AG08396 (cell line): ENCODE measurements around the gene RNF187.
"Not testable (repeated sequence)": the region's sequence is repeated elsewhere in the genome, so short reads cannot be mapped to it uniquely, and the experiment has no call there.

ENCODE experiments used
- DNase-seq: peaks from one replicate; pipeline ENCODE4 v3.0.0; 2012; ENCODE audit warnings: low spot score, mixed read lengths

RNF187 gene

DNA sequence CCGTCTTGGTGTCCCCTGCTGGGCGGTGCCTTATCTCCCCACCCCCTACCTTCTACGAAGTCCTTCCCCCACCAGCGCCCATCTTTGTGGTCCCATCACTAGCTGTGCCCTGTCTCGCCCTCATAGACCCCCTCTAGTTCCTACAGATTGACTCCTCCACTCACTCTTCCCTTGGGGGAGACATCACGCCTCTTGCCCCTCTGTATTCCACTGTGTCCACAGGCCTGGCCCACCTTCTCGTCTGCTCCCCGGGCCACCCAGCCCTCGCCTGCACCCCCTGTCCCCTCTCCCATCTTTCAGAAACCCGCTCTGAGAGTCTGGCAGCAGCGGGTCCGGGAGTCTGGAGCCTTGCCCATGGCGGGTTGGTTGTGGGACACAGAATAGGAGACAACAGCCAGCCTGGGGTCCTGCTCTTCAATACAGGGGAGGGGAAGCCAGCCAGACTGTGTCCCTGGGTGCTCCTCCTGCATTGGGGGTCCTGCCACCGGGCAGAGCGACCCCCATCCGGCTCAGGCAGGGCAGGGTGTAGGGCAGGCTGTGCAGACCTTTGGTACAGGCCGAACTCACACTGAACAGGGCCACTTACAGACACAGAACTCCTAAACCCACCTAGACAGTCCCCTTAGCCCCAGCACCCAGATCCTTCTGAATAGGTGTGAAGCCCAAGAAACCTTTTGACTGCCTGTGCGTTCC lies 1.1 kb downstream of the RNF187 start:
- no peak for DNase-seq

DNA sequence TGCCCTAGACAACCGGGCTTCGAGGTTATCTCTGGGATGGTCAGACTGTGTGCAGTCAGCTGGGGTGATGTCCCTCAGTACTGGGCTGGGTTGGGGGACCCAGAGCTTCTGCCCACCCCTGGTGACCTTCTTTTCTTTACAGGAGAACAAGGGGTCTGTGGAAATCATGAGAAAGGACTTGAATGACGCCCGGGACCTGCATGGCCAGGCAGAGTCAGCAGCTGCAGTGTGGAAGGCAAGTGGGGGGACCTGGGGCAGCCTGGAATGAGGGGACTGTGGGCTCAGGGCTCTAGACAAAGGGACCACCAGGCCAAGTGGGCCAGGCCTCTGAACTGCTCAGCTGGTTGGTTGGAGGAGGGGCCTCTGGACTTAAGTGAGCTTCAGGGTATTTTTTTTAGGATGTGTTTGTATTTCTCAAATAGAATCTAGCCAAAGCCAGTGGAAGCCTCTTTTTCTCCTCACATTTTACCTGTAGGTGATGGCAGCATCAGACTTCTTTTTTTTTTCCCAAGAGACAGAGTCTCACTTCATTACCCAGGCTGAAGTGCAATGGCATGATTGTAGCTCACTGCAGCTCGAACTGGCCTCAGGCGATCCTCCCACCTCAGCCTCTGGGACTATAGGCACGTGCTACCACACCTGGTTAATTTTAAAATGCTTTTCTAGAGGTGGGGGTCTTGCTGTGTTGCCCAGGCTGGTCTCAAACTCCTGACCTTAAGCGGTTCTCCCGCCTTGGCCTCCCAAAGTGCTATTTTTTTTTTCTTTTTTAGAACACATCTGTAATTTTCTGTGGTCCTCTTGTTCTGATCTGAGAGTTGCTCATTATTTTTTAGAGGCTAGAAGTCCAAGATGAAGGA lies 1.9 kb downstream of the RNF187 start:
- no peak for DNase-seq

DNA sequence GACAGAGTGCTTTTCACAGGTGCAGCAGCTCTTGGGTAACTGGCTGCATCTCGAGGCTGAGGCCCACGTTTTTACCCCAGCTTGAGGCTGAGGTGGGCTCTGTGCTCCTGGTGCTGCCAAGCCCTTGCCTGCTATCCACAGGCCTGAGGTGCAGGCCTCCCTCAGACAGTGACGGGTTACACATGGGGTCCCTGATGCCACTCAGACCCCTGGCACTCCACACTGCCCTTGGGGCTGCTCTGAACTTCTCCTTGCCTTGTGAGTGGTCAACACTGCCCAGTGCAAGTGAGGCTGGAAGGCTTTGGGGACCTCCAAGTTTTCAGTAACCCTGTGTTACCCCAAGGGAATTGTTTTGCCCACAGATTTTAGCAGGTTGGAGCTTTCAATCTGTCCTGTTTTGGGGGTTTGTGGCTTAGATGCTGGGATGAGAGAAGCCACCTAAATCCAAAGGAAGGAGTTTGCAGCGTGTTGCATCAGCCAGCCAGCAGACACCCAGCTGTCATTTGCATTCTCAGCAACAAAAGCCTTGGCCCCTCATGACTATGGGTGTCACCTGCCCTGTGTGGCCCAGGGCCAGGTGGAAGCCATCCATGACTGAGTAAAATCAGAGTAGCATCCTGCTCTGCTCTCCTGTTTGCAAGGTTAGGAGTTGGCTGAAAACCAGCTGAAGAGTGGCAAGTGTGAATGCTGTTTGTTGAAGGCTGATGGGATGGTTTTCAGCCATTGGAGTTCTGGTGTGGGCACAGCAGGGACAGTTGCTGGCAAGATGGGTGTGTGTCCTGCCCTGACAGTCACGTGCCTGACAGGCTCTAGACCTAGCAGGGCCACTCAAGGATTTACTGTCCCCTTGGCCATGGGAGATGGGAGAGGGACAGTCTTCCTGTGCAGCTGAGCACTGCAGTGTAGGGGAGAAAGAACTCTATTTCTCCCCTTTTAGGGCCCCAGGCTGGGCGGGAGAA lies 3.2 kb downstream of the RNF187 start:
- DNase-seq: no peak

DNA sequence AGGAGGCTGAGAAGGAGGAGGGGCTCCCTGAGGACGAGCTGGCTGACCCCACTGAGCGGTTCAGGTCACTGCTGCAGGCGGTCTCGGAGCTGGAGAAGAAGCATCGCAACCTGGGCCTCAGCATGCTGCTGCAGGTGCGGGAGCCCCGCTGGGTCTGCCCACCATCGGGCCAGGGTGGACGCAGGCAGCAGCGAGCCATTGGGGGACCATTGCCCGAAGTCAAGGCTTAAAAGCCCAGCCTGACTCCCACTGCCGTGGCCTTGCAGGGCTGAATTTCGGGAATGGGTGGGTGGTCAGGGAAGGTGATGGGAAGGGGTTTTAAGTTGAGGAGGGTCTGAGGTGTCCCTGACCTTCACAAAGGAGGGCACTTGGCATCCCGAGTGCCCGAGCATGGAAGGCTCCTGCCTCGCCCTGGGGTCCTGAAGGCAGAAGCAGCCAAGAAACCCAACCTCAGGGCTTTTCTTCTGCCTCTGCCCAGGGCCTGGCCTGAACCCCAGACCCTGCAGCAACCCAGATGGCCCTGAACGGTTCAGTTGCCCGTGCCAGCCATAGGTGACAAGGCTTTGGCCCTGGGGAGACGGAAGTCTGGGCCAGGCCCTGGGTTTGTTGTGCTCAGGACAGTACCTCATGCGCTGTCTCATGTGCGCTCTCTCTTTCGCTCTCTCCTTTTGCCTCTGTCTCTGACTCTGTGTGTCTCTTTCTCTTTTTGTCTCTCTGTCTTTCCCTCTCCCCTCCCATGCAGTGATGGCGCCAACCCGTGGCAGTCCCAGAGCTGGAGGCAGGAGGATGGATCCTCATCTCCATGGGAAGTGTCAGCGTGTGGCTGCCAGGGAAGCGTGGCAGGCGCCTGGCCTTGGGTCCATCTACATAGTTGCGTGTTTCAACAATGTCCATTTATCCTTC lies 6.2 kb downstream of the RNF187 start:
- DNase-seq: no peak

DNA sequence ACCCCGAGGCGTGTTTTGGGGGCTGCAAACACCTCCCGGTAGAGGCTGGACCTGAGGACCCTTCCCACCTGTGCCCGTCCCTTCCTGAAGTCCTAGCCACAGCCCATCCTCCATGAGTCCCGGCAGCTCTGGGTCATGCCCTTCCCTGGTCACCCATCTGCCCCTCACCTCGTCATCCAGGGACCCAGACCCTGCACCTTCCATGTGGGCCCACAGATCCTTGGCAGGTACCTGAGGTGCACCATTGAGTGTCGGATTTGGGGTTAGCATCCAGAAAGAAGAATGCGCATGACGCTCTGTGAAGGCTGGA lies 6.8 kb downstream of the RNF187 start:
- no peak for DNase-seq

DNA sequence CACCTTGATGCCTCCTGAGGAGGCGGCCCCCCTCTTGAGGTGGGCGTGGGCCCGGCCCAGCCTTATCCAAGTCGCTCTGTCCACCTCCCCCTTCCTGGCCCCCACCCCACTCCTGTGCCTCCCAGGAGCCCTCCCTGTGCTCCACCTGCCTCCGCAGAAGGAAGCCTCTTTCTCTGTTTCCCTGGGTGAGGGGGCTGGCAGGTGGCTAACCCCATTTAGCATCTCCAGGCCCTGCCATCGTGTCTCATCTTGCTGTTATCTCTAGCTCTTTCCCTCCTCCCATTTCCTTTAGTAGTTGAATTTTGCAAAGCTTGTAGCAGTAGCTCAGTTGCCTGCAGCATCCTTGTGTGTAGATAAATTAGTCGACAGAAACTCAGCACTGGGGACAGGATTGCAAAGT lies 7.2 kb downstream of the RNF187 start:
- DNase-seq: no peak

DNA sequence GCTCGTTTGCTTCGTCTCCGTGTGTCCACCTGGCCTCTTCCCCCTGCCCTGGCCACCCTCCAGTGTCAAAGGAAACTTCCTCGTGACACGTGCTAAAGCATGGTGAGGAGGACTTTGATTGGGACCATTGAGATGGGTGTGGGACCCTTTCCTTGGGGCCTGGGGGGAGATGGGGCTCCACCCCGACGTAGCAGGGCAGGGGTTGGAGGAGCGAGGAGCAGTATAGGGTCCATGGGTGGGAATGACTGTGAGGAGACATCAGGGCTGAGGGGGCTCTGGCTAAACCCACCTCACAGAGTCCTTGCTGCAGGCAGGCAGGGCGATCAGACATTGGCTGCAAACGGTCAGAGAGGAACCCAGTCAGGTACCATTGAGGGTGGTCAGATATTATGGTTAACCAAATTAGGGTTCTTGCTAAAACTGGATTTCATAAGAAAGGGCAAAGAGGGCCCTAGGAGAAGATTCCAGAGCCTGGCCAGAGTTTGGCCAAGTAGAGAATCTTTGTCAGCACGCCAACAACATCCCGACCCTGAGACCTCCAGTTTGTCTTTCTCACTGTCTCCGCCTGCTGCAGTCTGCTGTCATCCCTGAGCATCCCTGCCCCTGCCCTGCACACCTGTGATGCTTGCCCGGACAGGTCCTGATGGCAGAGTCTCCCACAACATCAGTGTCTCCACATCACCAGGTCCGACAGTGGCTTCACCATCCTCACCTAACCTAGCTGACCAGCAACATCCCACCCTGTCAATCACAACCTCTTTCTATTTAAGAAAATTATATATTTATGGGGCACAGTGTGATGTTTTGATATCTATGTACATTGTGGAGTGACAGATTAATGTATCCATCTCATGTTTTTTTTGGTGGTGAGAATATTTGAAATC lies 8.0 kb downstream of the RNF187 start:
- DNase-seq: no peak

DNA sequence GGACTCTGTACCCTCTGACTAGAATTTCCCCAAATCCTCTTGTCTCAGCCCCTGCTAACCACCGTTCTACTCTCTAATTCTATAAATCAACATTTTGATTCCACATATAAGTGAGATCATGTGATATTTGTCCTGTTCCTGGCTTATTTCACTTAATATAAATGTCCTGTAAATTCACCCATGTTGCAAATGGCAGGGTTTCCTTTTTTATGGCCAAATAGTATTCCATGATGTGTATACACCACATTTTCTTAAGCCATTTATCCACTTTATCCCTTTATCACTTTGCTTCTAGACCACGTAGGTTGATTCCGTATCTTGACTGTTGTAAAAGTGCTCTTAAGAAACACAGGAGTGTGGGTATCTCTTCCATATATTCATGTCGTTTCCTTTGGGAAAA lies 8.9 kb downstream of the RNF187 start:
- no peak for DNase-seq

DNA sequence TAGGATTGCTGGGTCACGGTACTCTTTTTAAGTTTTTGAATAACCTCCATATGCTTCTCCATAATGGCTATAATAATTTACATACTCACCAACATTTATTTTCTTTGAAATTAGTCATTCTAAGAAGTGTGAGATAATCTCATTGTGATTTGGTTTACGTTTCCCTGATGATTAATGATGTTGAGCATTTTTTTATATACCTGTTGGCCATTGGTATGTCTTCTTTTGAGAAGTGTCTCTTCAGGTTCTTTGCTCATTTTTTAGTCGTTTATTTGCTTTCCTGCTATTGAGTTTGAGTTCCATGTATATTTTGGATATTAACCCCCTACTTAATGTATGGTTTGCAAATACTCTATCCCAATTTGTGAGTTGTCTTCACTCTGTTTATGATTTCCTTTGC lies 9.3 kb downstream of the RNF187 start:
- no peak for DNase-seq

DNA sequence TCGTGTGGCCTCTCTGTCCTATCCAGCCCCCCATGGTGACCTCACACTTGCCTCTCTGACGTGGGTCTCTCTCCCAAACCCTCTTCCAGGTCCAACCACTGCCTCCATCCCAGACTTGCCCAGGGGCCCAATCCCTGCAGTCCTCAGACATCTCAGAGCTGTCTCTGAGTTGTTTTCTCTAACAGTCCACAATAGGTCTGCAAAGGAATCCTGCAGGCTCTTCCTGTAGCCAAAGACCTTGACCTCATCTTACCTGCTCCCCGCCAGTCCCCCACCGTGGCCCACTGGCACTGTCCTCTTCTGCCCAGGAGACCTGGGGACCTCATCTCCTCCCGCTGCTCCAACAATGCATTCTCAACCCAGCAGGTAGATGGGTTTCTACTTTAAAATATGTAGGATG lies 10.0 kb downstream of the RNF187 start:
- no peak for DNase-seq

DNA sequence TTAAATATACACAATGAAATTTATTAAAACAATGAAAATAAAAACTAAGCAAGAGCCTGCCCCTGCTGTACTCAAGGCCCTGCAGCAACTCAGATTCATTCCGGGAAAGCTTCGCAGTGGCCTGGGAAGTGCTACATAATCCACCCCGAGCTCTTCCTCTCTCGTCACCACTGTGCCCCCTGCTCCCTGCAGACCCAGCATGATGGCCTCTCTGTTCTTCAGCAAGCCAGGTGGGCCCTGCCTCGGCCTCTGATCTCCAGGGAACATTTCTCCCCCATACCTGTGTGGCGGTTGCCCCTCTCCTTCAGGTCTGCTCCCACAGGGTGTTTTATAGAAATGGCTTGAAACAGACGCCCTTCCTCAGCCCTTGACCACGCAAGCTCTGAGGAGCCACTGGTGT lies 10.6 kb downstream of the RNF187 start:
- DNase-seq: no peak

DNA sequence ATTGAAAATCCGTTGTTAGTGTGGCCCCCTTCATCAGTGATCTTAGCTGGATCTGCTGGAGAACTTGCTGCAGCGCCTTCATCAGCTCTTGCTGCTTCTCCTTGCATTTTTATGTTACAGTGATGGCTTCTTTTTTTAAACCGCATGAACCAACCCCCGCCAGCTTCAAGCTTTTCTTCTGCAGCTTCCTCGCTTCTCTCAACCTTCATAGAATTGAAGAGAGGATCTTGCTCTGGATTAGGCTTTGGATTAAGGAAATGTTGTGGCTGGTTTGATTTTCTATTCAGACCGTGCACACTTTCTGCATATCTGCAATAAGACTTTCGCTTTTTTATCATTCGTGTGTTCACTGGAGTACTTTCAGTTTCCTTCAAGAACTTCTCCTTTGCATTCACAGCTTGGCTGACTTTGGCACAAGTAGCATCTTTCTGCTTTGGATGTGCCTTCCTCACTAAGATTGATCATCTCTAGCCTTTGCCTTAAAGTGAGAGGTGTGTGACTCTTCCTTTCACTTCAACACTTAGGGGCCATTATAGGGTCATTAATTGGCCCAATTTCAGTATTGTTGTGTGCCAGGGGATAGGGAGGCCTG lies 13.1 kb downstream of the RNF187 start:
- DNase-seq: no peak

DNA sequence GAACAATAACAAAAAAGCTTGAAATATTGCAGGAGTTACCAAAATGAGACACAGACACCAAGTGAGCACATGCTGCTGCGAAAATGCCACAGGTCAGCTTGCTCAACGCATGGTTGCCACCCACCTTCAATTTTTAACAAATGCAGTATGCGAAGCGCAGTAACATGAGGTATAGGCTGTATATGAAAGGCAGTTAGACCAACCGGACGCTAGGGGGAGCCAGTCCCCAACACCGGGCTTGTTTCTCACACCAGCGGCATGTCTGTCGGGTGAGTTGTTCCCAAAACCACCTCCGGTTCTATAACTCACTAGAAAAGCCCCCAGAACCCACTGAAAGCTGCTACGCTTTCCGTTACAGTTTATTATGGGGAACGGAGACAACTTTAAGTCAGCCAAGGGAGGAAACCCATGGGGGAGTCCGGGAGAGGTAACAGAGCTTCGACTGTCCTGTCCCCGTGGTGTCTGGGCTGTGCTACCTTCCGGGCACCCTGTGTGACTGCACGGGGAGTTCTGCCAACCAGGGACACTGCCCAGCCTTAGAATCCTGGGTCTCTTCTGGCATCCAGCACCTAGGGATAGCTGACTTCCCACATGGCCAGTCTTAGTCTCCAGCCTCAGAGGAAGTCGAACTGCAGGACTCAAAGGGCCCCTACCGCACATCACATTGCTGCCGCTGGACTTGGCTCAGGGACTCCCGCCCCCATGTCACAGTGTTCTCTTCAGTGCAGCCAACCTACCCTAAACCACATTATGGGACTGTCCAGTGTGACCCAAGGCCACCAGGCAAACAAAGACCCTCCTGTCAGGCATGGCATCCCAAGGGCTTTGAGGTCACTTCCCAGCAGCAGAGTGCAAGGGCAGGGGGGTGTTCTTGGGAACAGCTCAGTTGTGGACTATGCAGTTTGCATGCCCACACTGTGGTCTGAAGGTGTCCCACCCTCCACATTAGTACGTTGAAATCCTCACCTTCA lies 14.0 kb downstream of the RNF187 start:
- peak; percentile 86 for DNase-seq

DNA sequence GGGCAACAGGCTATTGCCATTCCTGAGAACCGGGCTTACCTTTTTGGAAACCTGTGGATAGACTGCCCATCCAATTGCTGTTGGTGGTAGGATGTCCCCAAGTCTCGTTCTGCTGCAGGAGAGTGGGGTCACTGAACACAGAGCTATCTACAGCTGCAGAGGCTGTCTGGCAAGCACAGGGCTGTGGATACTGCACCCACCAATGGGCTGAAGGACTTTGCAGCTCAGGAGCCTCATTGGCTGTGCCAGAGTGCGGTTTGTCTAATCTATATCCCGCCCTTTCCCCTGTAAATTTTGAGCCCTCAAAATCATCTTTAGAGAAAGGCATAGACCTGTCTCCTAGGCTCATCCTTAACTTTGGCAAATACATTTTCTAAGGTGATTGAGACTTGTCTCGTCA lies 15.3 kb downstream of the RNF187 start:
- DNase-seq: no peak

DNA sequence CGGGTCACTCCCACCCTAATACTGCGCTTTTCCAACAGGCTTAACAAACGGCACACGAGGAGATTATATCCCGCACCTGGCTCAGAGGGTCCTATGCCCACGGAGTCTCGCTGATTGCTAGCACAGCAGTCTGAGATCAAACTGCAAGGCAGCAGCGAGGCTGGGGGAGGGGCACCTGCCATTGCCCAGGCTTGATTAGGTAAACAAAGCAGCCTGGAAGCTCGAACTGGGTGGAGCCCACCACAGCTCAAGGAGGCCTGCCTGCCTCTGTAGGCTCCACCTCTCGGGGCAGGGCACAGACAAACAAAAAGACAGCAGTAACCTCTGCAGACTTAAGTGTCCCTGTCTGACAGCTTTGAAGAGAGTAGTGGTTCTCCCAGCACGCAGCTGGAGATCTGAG lies 18.8 kb downstream of the RNF187 start:
- DNase-seq: not testable (repeated sequence)

DNA sequence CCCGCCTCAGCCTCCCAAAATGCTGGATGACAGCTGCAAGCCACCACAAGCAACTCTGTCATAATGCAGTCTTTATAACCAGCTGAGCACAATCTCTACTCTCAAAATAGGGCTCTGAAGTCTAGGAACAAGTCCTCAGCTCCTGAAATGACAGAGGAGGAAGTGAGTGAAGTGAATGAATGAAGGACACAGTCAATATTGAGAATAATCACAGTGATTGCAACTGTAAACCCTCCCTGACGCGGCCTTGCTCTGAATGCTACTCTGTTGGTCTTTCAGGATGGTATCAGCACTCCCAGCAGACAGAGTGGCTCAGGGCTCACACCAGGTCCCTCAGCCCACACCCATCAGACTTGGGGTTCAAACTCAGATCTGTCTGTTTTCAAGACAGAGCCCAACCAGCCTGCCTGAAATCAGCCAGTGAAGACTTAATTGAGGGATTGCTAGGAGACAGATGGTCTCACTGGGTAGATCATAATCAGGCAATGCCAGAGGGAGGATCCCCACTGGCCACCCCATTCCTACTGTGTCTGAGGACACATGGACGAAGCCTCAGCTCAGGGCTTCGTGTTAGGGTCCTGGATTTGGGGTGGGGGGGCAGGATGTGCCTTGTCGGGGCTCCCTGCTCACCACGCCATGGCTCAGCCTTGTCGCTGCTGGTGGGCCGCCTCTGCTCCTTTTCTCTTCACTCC lies 20.9 kb downstream of the RNF187 start:
- no peak for DNase-seq

DNA sequence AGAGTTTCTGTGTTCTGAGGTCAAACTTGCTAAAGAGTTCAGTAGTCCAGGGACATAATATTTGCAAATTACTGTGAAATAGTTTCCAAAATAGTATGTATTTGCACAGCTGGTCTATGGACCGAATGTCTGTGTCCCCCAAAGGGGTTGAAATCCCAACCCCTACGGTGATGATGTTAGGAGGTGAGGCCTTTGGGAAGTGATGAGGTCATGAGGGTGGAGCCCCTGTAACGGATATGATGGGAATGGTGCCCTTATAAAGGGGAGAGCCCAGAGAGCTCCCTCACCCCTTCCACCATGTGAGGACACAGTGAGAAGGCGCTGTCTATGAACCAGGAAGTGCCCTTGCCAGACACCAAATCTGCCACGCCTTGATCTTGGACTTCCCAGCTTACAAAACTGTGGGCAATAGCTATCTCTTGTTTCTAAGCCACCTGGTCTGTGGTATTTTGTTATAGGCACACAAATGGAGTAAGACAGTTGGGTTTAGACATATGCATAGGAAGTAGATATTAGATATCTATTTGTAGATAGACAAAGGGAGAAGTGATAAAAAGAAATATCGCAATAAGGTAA lies 21.7 kb downstream of the RNF187 start:
- no peak for DNase-seq
